ENCODE results near the gene THAP5. TPM values are rescaled to one million over a fixed set of nuclear protein-coding genes. Genes with fewer than 3 reads are reported as not detected.

THAP5 gene
- total and polyA plus RNA-seq, 10 donors, result 8.8 to 44.1 (median 30.6) TPM

GRCh38 chr7:108535257-108535656 is 34.2 kb downstream of the THAP5 start:
- no peaks in the 10 kb centered on the region for H3K9me3 ChIP-seq
- DNase-seq, result no peak
- H3K4me3 ChIP-seq, result no peak overlapping the region
- H3K27ac ChIP-seq, result peak overlapping the region in 2 of 8 donors; percentile 4 to 24
- H3K36me3 ChIP-seq, result no peaks in the 10 kb centered on the region
- peaks cover 0 to 10% (median 0%) of the 10 kb centered on the region in 6 donors for H3K4me1 ChIP-seq
- WGBS, 5 donors, result 35 to 66% (median 59%) methylated on average over 5 of the region's 5 CpGs
- intact Hi-C loops (cut with DNase I; ENCODE audit: low total_unique reads), result no loop called here
- no peaks in the 10 kb centered on the region for H3K27me3 ChIP-seq (replicated peaks in 1 of 7)
- TF ChIP-seq POLR2A (IDR thresholded peaks at IDR 0.05), result no peak

DNA sequence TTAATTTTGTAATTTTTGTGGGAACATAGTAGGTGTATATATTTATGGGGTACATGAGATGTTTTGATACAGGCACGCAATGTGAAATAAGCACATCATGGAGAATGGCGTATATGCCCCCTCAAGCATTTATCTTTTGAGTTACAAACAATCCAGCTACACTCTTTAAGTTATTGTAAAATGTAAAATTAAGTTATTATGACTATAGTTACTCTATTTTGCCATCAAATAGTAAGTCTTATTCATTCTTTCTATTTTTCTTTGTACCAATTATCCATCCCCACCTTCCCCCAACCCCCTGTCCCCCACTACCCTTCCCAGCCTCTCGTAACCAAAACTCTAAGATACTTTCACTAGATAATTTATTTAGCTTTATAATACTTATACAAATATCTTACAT is 35.8 kb downstream of the THAP5 start:
- Histone ChIP-seq H3K36me3 (no peaks in the 10 kb centered on the region), H3K9me3 (no peaks in the 10 kb centered on the region), H3K4me1 (peaks cover 0 to 10% (median 0%) of the 10 kb centered on the region in 6 donors), H3K27me3 (replicated peaks in 1 of 7) (no peaks in the 10 kb centered on the region), H3K4me3 (no peak overlapping the region), H3K27ac (no peak overlapping the region)
- 95 to 98% (median 96%) methylated on average over 3 of the region's 3 CpGs for WGBS, 5 donors
- no peak for TF ChIP-seq CTCF (IDR thresholded peaks at IDR 0.05 in 8 of 11, conservative IDR thresholded peaks at IDR 0.05 in 3 of 11)
- TF ChIP-seq POLR2AphosphoS5 (IDR thresholded peaks at IDR 0.05), result no peak
- no peak for TF ChIP-seq POLR2A (IDR thresholded peaks at IDR 0.05)
- no peak for DNase-seq
- intact Hi-C loops (cut with DNase I; ENCODE audit: low total_unique reads), result no loop called here

- H3K4me1 ChIP-seq, result peaks cover 8 to 20% (median 13%) of the 10 kb centered on the region in 6 donors
- intact Hi-C loops (cut with DNase I; ENCODE audit: low total_unique reads), result loop anchor here (5.0 kb wide), 1 partner anchor 38 kb away; the partner anchor contains the start of genes DNAJB9 and THAP5
- H3K36me3 ChIP-seq, result no peaks in the 10 kb centered on the region
- no peak overlapping the region for H3K27ac ChIP-seq
- WGBS, 5 donors, result 78 to 87% (median 85%) methylated on average over 3 of the region's 3 CpGs
- no peak overlapping the region for H3K4me3 ChIP-seq
- DNase-seq, result no peak
- H3K9me3 ChIP-seq, result no peaks in the 10 kb centered on the region
- no peak for TF ChIP-seq POLR2A (IDR thresholded peaks at IDR 0.05)
- no peaks in the 10 kb centered on the region for H3K27me3 ChIP-seq (replicated peaks in 1 of 7)
Observed at GRCh38 chr7:108529341-108529740, 40.2 kb downstream of the THAP5 start.

DNA sequence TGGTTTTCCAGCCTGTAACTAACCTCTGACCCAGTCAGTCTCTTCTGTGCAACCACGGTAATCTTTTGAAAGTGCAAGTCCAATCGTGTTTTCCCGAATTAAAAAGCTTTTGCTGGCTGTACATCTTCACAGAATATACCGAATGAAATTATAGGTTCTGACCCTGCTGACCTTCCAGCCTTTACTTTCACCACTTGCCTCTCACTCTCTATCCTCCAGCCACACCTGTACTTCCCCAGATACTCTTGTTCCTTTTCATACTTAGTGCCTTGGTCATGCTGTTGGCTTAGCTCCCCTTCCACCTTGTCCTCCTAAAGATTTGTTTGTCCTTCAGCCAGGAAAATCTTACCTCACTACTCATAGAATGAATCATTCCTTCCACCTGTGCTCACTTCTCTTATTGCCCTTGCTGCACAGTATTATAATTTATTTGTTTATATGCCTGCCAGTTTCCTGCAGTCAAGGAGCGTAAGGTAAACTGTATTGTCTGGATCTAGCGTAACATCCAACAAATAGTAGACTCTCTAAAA is 41.3 kb downstream of the THAP5 start:
- TF ChIP-seq CTCF (IDR thresholded peaks at IDR 0.05 in 8 of 11, conservative IDR thresholded peaks at IDR 0.05 in 3 of 11) (no peak), POLR2AphosphoS5 (IDR thresholded peaks at IDR 0.05) (no peak), POLR2A (IDR thresholded peaks at IDR 0.05) (no peak)
- DNase-seq, result no peak
- Histone ChIP-seq H3K4me1 (peaks cover 19 to 31% (median 24%) of the 10 kb centered on the region in 6 donors), H3K27ac (no peak overlapping the region), H3K36me3 (no peaks in the 10 kb centered on the region), H3K27me3 (replicated peaks in 1 of 7) (no peaks in the 10 kb centered on the region), H3K4me3 (no peak overlapping the region), H3K9me3 (no peaks in the 10 kb centered on the region)
- intact Hi-C loops (cut with DNase I; ENCODE audit: low total_unique reads), result loop anchor here (5.0 kb wide), 1 partner anchor 39 kb away; the partner anchor contains the start of genes DNAJB9 and THAP5
- WGBS, 5 donors, result 93 to 98% (median 97%) methylated on average over 6 of the region's 6 CpGs

DNA sequence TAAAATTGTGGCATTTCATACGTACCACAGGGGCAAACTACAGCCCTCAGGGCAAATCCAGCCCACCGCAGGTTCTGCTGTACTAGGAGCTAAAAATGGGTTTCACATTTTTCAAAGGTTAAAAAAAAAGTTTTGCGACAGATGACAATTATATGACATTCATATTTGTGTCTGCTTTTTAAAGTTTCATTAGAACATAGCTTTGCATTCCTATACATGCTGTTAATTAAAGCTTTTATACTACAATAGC is 42.8 kb downstream of the THAP5 start:
- Histone ChIP-seq H3K27ac (peak overlapping the region; percentile 88 to 100 (median 99)), H3K27me3 (replicated peaks in 1 of 7) (no peaks in the 10 kb centered on the region), H3K36me3 (peaks cover 0 to 5% (median 0%) of the 10 kb centered on the region in 6 donors), H3K4me3 (peak overlapping the region; percentile 38 to 80 (median 53)), H3K4me1 (peaks cover 21 to 46% (median 36%) of the 10 kb centered on the region in 6 donors), H3K9me3 (no peaks in the 10 kb centered on the region)
- TF ChIP-seq POLR2A (IDR thresholded peaks at IDR 0.05), result no peak
- no peak for TF ChIP-seq POLR2AphosphoS5 (IDR thresholded peaks at IDR 0.05)
- no peak for TF ChIP-seq CTCF (IDR thresholded peaks at IDR 0.05 in 8 of 11, conservative IDR thresholded peaks at IDR 0.05 in 3 of 11)
- no peak for DNase-seq
- intact Hi-C loops (cut with DNase I; ENCODE audit: low total_unique reads), result loop anchor here (5.0 kb wide), 1 partner anchor 41 kb away; the partner anchor contains the start of genes DNAJB9 and THAP5
- 5 to 12% (median 11%) methylated on average over 3 of the region's 3 CpGs for WGBS, 5 donors
